ENCODE results near the gene TMIGD3. TPM values are rescaled to one million over a fixed set of nuclear protein-coding genes. Genes with fewer than 3 reads are reported as not detected.

TMIGD3 gene
- total RNA-seq, 1 donor from 2014 or later = 0.64 TPM

Other genes starting within 250 kb of the TMIGD3 start
- gene CHIA, start 212.8 kb downstream of the TMIGD3 start, total RNA-seq = not detected
- gene OVGP1, start 75.9 kb downstream of the TMIGD3 start, total RNA-seq = 0.17 TPM
- gene WDR77, start 54.4 kb downstream of the TMIGD3 start, total RNA-seq = 27.3 TPM
- 714 TPM for gene ATP5PB, start 54.2 kb downstream of the TMIGD3 start, total RNA-seq
- gene C1orf162, start 29.6 kb downstream of the TMIGD3 start, total RNA-seq = 8.0 TPM
- 4.1 TPM for gene ADORA3, start within 50 bp of the TMIGD3 start, total RNA-seq
- 102 TPM for gene RAP1A, start 116.2 kb upstream of the TMIGD3 start, total RNA-seq
- gene INKA2, start 235.8 kb upstream of the TMIGD3 start, total RNA-seq = 23.1 TPM

All from left ventricle myocardium superior (tissue), 1 donor.